Astrocyte of the cerebellum (primary cell): ENCODE measurements around the gene TEX48.

Experiments used
- DNase-seq: peaks from one replicate; pipeline ENCODE4 v3.0.0-alpha.2; 2011; ENCODE audit warnings: low read depth
- H3K4me3 ChIP-seq: 2 replicates; pipeline ENCODE4 v1.5.1; 2011; ENCODE audit warnings: mild to moderate bottlenecking, low read depth, low read length, moderate library complexity
- CTCF ChIP-seq: IDR thresholded peaks from 2 replicates; pipeline ENCODE4 v1.5.1; 2012; ENCODE audit warnings: low read length, low read depth, moderate library complexity, mild to moderate bottlenecking; ENCODE audit errors: missing control alignments
- in situ Hi-C: cut with HindIII; loops from 2 replicates; pipeline ENCODE4 v1.10.0; 2017; ENCODE audit warnings: low sequenced_read_pairs

TEX48 gene

GRCh38 chr9:114684036-114684435 is 2.0 kb upstream of the TEX48 start:
- no peak for TF ChIP-seq CTCF
- H3K4me3 ChIP-seq, result no peak overlapping the region
- in situ Hi-C loops, result no loop called here
- no peak for DNase-seq

GRCh38 chr9:114682846-114683245 is 854 bp upstream of the TEX48 start:
- in situ Hi-C loops, result no loop called here
- DNase-seq, result no peak
- H3K4me3 ChIP-seq, result no peak overlapping the region
- TF ChIP-seq CTCF, result no peak

- no peak for TF ChIP-seq CTCF
- H3K4me3 ChIP-seq, result no peak overlapping the region
- DNase-seq, result no peak
- in situ Hi-C loops, result no loop called here
Observed at GRCh38 chr9:114680259-114681001, 1.6 kb downstream of the TEX48 start.

GRCh38 chr9:114678795-114679194 is 3.2 kb downstream of the TEX48 start:
- no peak for TF ChIP-seq CTCF
- in situ Hi-C loops, result no loop called here
- H3K4me3 ChIP-seq, result no peak overlapping the region
- no peak for DNase-seq

- TF ChIP-seq CTCF, result no peak
- DNase-seq, result no peak
- no peak overlapping the region for H3K4me3 ChIP-seq
- in situ Hi-C loops, result no loop called here
Observed at GRCh38 chr9:114678130-114678529, 3.9 kb downstream of the TEX48 start.

- DNase-seq, result peak; percentile 100
- no peak overlapping the region for H3K4me3 ChIP-seq
- in situ Hi-C loops, result no loop called here
- TF ChIP-seq CTCF, result no peak
Observed at GRCh38 chr9:114677418-114677817, 4.6 kb downstream of the TEX48 start.

- TF ChIP-seq CTCF, result no peak
- no peak for DNase-seq
- no peak overlapping the region for H3K4me3 ChIP-seq
- in situ Hi-C loops, result no loop called here
Observed at GRCh38 chr9:114676901-114677300, 5.1 kb downstream of the TEX48 start.
